Hepatocyte (in vitro differentiated cells): ENCODE measurements around the gene RIMBP2. TPM values are rescaled to one million over a fixed set of nuclear protein-coding genes. Genes with fewer than 3 reads are reported as not detected.

Experiments
- DNase-seq: peaks from one replicate; pipeline ENCODE4 v3.0.0-alpha.2; 2016; ENCODE audit warnings: low spot score
- H2AFZ ChIP-seq: fragments of 200-600 bp; sonication (generic); 2 replicates; pipeline ENCODE4 v1.6.0; 2016; ENCODE audit warnings: antibody characterized with exemption, mild to moderate bottlenecking
- H3K27ac ChIP-seq: fragments of 200-600 bp; sonication (generic); 2 replicates; pipeline ENCODE4 v1.5.1; 2016; ENCODE audit warnings: mild to moderate bottlenecking
- H3K27me3 ChIP-seq: fragments of 200-600 bp; sonication (generic); 2 replicates; pipeline ENCODE4 v1.6.1; 2016
- H3K36me3 ChIP-seq: fragments of 200-600 bp; sonication (generic); replicated peaks from 2 replicates; pipeline ENCODE4 v1.5.1; 2016; ENCODE audit warnings: low read depth; ENCODE audit not compliant: insufficient read depth
- H3K4me1 ChIP-seq: fragments of 200-600 bp; sonication (generic); 2 replicates; pipeline ENCODE4 v1.5.1; 2016; ENCODE audit warnings: mild to moderate bottlenecking, moderate library complexity; ENCODE audit not compliant: insufficient read depth
- H3K4me2 ChIP-seq: fragments of 200-600 bp; sonication (generic); 2 replicates; pipeline ENCODE4 v1.6.0; 2016
- H3K4me3 ChIP-seq: fragments of 200-600 bp; sonication (generic); 2 replicates; pipeline ENCODE4 v1.5.1; 2016; ENCODE audit warnings: mild to moderate bottlenecking
- H3K79me2 ChIP-seq: fragments of 200-600 bp; sonication (generic); 2 replicates; pipeline ENCODE4 v1.6.0; 2017; ENCODE audit warnings: mild to moderate bottlenecking
- H3K9me2 ChIP-seq: fragments of 200-600 bp; sonication (generic); replicated peaks from 2 replicates; pipeline ENCODE4 v1.6.0; 2017; ENCODE audit warnings: mild to moderate bottlenecking; ENCODE audit not compliant: insufficient read depth
- H3K9me3 ChIP-seq: fragments of 200-600 bp; sonication (generic); 2 replicates; pipeline ENCODE4 v1.5.1; 2016; ENCODE audit warnings: low read depth, mild to moderate bottlenecking
- H4K20me1 ChIP-seq: fragments of 200-600 bp; sonication (generic); 2 replicates; pipeline ENCODE4 v1.6.0; 2016; ENCODE audit warnings: mild to moderate bottlenecking; ENCODE audit not compliant: insufficient read depth, poor library complexity, severe bottlenecking
- CTCF ChIP-seq: fragments of 200-600 bp; sonication (generic); IDR thresholded peaks from 2 replicates; pipeline ENCODE4 v1.5.1; 2016; ENCODE audit warnings: antibody characterized with exemption, mild to moderate bottlenecking; ENCODE audit not compliant: poor library complexity
- EZH2 ChIP-seq: fragments of 200-600 bp; sonication (generic); IDR thresholded peaks from 2 replicates; pipeline ENCODE4 v1.6.1; 2016; ENCODE audit warnings: antibody characterized with exemption, mild to moderate bottlenecking, borderline replicate concordance
- EZH2phosphoT487 ChIP-seq: fragments of 200-600 bp; sonication (generic); IDR thresholded peaks from one replicate; pipeline ENCODE4 v1.6.1; 2018; ENCODE audit warnings: antibody characterized with exemption, mild to moderate bottlenecking, low read depth, moderate library complexity; ENCODE audit not compliant: unreplicated experiment, severe bottlenecking
- WGBS: methylation state at CpG from one replicate; pipeline ENCODE4 v1.1.6; 2016; ENCODE audit warnings: low lambda C conversion rate; ENCODE audit errors: missing lambda C conversion rate; 5-methylcytosine and 5-hydroxymethylcytosine counted together
- polyA plus RNA-seq: library from polyadenylated mRNA; unstranded; fragments of >200 nt; fragmentation: Nextera tagmentation; extraction: Ambion mirVana; gene quantifications from 2 replicates; pipeline ENCODE4 v1.2.1, GENCODE V29; 2016
- total RNA-seq: library from RNA; depleted of rRNA; stranded (reverse); fragments of >200 nt; gene quantifications from 2 replicates; pipeline ENCODE4 v1.2.3, GENCODE V29; 2014

The RIMBP2 gene
- total and polyA plus RNA-seq, 2 experiments from 2014 or later: 2.5 to 4.4 TPM

GRCh38 chr12:130674676-130675075 is 41.4 kb downstream of the RIMBP2 start:
- 97% methylated on average over 23 of the region's 24 CpGs for WGBS
- DNase-seq: no peak
- Histone ChIP-seq H3K36me3 (no peaks in the 10 kb centered on the region), H3K79me2 (no peaks in the 10 kb centered on the region), H3K27ac (no peak overlapping the region), H3K27me3 (no peaks in the 10 kb centered on the region), H3K9me2 (no peaks in the 10 kb centered on the region), H3K4me1 (no peaks in the 10 kb centered on the region), H3K4me3 (no peak overlapping the region), H3K9me3 (no peaks in the 10 kb centered on the region), H3K4me2 (no peak overlapping the region), H2AFZ (no peak overlapping the region), H4K20me1 (no peaks in the 10 kb centered on the region)
- TF ChIP-seq EZH2phosphoT487 (no peak), EZH2 (no peak)

- no peak overlapping the region for H3K27ac ChIP-seq
- H3K36me3 ChIP-seq: no peaks in the 10 kb centered on the region
- no peak for TF ChIP-seq EZH2phosphoT487
- TF ChIP-seq CTCF: no peak
- TF ChIP-seq EZH2: no peak
- no peaks in the 10 kb centered on the region for H3K9me2 ChIP-seq
- H4K20me1 ChIP-seq: no peaks in the 10 kb centered on the region
- no peaks in the 10 kb centered on the region for H3K9me3 ChIP-seq
- no peaks in the 10 kb centered on the region for H3K27me3 ChIP-seq
- no peak overlapping the region for H3K4me2 ChIP-seq
- H3K79me2 ChIP-seq: no peaks in the 10 kb centered on the region
- no peak for DNase-seq
- no peaks in the 10 kb centered on the region for H3K4me1 ChIP-seq
- no peak overlapping the region for H3K4me3 ChIP-seq
- no peak overlapping the region for H2AFZ ChIP-seq
- 83% methylated on average over 17 of the region's 17 CpGs for WGBS
Observed at GRCh38 chr12:130673036-130673705, 42.9 kb downstream of the RIMBP2 start.

GRCh38 chr12:130672089-130672820 is 43.8 kb downstream of the RIMBP2 start:
- 76% methylated on average over 15 of the region's 15 CpGs for WGBS

More at GRCh38 chr12:130672089-130672820, 43.8 kb downstream of the RIMBP2 start:
- no peak for DNase-seq
- H3K4me3 ChIP-seq: no peak overlapping the region
- no peaks in the 10 kb centered on the region for H3K36me3 ChIP-seq
- H3K9me2 ChIP-seq: no peaks in the 10 kb centered on the region
- TF ChIP-seq EZH2 (no peak), EZH2phosphoT487 (no peak), CTCF (no peak)
- no peak overlapping the region for H3K27ac ChIP-seq
- H2AFZ ChIP-seq: no peak overlapping the region
- no peaks in the 10 kb centered on the region for H4K20me1 ChIP-seq
- H3K79me2 ChIP-seq: no peaks in the 10 kb centered on the region
- H3K4me1 ChIP-seq: no peaks in the 10 kb centered on the region
- H3K4me2 ChIP-seq: no peak overlapping the region
- H3K27me3 ChIP-seq: no peaks in the 10 kb centered on the region
- no peaks in the 10 kb centered on the region for H3K9me3 ChIP-seq
